Mucosa of rectum (tissue), 2 donors: ENCODE results near the gene MT1E.

Source experiments
- H3K27ac ChIP-seq, 2 donors: one replicate each; pipeline ENCODE4 v1.7.0; 2013; ENCODE audit warnings: inconsistent platforms in 2 of 2, low read depth in 2 of 2, low read length in 2 of 2
- H3K27me3 ChIP-seq, 2 donors: one replicate each; pipeline ENCODE4 v1.7.0; 2013; ENCODE audit warnings: low read length in 2 of 2; ENCODE audit not compliant: control insufficient read depth in 2 of 2, insufficient read depth in 2 of 2
- H3K36me3 ChIP-seq, 2 donors: one replicate each; pipeline ENCODE4 v1.7.0; 2013; ENCODE audit warnings: low read length in 2 of 2; ENCODE audit not compliant: control insufficient read depth in 2 of 2, insufficient read depth in 2 of 2
- H3K4me1 ChIP-seq, 2 donors: one replicate each; pipeline ENCODE4 v1.7.0; 2013; ENCODE audit warnings: low read length in 2 of 2, mild to moderate bottlenecking in 1 of 2; ENCODE audit not compliant: control insufficient read depth in 2 of 2, insufficient read depth in 2 of 2
- H3K4me3 ChIP-seq, 2 donors: one replicate each; pipeline ENCODE4 v1.7.0; 2013; ENCODE audit warnings: low read length in 2 of 2
- H3K9ac ChIP-seq, 2 donors: one replicate each; pipeline ENCODE4 v1.7.0; 2013; ENCODE audit warnings: low read length in 2 of 2, low read depth in 1 of 2, mild to moderate bottlenecking in 1 of 2
- H3K9me3 ChIP-seq, 2 donors: one replicate each; pipeline ENCODE4 v1.7.0; 2013; ENCODE audit warnings: low read length in 2 of 2; ENCODE audit not compliant: control insufficient read depth in 2 of 2
- donor health status: healthy.
- donor health status: Normal muscosa, but diverticular disease.

The MT1E gene

DNA sequence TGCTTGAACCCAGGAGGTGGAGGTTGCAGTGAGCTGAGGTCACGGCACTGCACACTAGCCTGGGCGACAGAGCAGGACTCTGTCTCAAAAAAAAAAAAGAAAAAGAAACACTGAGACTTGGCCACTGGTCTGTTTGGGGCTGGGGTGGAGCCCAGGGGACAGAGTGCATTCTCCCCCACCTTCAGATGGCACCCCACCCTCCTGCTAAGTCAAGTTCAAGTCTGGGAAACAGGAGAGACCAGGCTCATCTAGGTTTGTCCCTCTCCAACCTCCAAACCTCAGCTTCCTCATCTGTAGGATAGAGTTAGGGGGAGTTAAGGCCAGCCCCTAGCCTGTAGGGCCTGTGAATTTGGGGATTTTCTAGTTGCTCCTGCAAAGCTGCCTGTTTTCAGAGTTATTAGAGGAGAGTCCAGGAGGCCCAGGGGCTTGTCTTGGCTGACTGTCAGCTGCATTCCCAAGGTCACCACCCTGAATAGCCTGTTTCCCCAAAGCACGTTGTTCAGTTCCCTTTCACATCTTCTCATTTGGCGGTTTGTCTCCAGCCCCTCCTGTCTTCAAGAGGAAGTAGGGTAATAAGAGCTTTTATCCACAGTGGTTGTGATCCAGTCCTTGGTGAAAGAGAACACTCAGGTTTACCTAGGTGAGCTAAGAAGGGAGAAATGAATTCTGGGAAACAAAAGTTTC lies 34.1 kb upstream of the MT1E start:
- H3K9me3 ChIP-seq = no peaks in the 10 kb centered on the region
- no peaks in the 10 kb centered on the region for H3K36me3 ChIP-seq
- H3K4me3 ChIP-seq = no peak overlapping the region
- peaks cover 6 to 18% of the 10 kb centered on the region in 2 donors for H3K27me3 ChIP-seq
- H3K9ac ChIP-seq = peak overlapping the region in 1 of 2 donors; percentile 0
- H3K27ac ChIP-seq = no peak overlapping the region
- H3K4me1 ChIP-seq = peaks cover 9 to 12% of the 10 kb centered on the region in 2 donors

GRCh38 chr16:56593573-56594291 lies 31.8 kb upstream of the MT1E start:
- H3K4me1 ChIP-seq = peaks cover 9 to 12% of the 10 kb centered on the region in 2 donors
- peaks cover 6 to 14% of the 10 kb centered on the region in 2 donors for H3K27me3 ChIP-seq
- no peaks in the 10 kb centered on the region for H3K36me3 ChIP-seq
- H3K4me3 ChIP-seq = no peak overlapping the region
- H3K27ac ChIP-seq = no peak overlapping the region
- H3K9ac ChIP-seq = no peak overlapping the region
- H3K9me3 ChIP-seq = no peaks in the 10 kb centered on the region

- H3K9me3 ChIP-seq = no peaks in the 10 kb centered on the region
- no peaks in the 10 kb centered on the region for H3K36me3 ChIP-seq
- H3K9ac ChIP-seq = no peak overlapping the region
- H3K4me3 ChIP-seq = no peak overlapping the region
- peaks cover under 1 to 11% of the 10 kb centered on the region in 2 donors for H3K27me3 ChIP-seq
- no peak overlapping the region for H3K27ac ChIP-seq
- H3K4me1 ChIP-seq = peaks cover 8 to 9% of the 10 kb centered on the region in 2 donors
These were observed 31.3 kb upstream of the MT1E start for GRCh38 chr16:56594292-56594619.

GRCh38 chr16:56600398-56600999 lies 25.1 kb upstream of the MT1E start:
- H3K27ac ChIP-seq = no peak overlapping the region
- no peaks in the 10 kb centered on the region for H3K36me3 ChIP-seq
- peaks cover 0 to 4% of the 10 kb centered on the region in 2 donors for H3K27me3 ChIP-seq
- no peaks in the 10 kb centered on the region for H3K4me1 ChIP-seq
- H3K9ac ChIP-seq = no peak overlapping the region
- no peak overlapping the region for H3K4me3 ChIP-seq
- H3K9me3 ChIP-seq = no peaks in the 10 kb centered on the region

DNA sequence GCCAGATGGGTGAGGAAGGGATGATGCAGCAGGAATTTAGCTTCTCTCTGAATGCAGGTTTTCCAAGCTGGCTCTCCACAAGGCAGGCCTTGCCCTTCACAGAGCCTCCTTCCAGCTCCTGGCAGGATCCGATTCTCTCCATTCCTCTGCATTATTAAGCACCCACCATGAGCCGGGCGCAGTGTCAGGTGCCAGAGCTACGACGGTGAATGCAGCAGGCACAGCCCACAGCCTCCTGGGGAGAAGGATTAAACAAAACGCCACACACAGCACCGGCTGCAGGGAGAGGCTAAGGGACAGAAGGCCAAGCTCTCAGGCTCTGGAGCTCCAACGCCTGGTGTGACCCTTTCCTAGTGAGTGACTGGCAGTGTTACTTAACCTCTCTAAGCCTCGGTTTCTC lies 24.3 kb upstream of the MT1E start:
- H3K9ac ChIP-seq = no peak overlapping the region
- no peaks in the 10 kb centered on the region for H3K9me3 ChIP-seq
- no peak overlapping the region for H3K27ac ChIP-seq
- no peaks in the 10 kb centered on the region for H3K36me3 ChIP-seq
- H3K27me3 ChIP-seq = peaks cover 0 to 4% of the 10 kb centered on the region in 2 donors
- no peaks in the 10 kb centered on the region for H3K4me1 ChIP-seq
- H3K4me3 ChIP-seq = no peak overlapping the region

DNA sequence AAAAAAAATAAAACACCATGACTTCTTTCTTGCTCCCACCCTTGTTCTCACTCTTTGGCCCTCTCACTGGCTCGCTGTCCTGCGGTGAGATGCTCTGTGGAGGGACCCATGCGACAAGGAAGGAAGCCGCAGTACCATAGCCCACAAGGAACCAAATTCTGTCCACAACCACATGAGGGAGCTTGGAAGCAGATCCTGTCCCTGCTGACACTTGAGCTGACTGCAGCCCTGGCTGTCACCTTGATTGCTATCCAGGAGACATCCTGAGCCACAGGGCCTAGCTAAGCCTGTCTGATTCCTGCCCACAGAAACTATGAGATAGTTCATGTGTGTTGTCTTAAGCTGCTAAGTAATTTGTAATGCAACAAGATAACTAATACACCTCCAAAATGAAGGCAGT lies 22.0 kb upstream of the MT1E start:
- Histone ChIP-seq H3K9ac (no peak overlapping the region), H3K4me1 (peaks cover 7 to 10% of the 10 kb centered on the region in 2 donors), H3K36me3 (no peaks in the 10 kb centered on the region), H3K27ac (no peak overlapping the region), H3K9me3 (no peaks in the 10 kb centered on the region), H3K27me3 (peaks cover 0 to 4% of the 10 kb centered on the region in 2 donors), H3K4me3 (no peak overlapping the region)

- no peak overlapping the region for H3K4me3 ChIP-seq
- no peaks in the 10 kb centered on the region for H3K36me3 ChIP-seq
- H3K27ac ChIP-seq = no peak overlapping the region
- H3K9ac ChIP-seq = no peak overlapping the region
- H3K27me3 ChIP-seq = peaks cover 0 to 4% of the 10 kb centered on the region in 2 donors
- H3K9me3 ChIP-seq = no peaks in the 10 kb centered on the region
- peaks cover 18 to 19% of the 10 kb centered on the region in 2 donors for H3K4me1 ChIP-seq
These were observed 20.6 kb upstream of the MT1E start for GRCh38 chr16:56604966-56605365.

- Histone ChIP-seq H3K4me1 (peaks cover 23 to 25% of the 10 kb centered on the region in 2 donors), H3K36me3 (no peaks in the 10 kb centered on the region), H3K9ac (no peak overlapping the region), H3K27ac (peak overlapping the region; percentile 94 to 95), H3K9me3 (no peaks in the 10 kb centered on the region), H3K27me3 (peaks cover 0 to under 1% of the 10 kb centered on the region in 2 donors), H3K4me3 (no peak overlapping the region)
These were observed 20.1 kb upstream of the MT1E start for GRCh38 chr16:56605475-56605874.

DNA sequence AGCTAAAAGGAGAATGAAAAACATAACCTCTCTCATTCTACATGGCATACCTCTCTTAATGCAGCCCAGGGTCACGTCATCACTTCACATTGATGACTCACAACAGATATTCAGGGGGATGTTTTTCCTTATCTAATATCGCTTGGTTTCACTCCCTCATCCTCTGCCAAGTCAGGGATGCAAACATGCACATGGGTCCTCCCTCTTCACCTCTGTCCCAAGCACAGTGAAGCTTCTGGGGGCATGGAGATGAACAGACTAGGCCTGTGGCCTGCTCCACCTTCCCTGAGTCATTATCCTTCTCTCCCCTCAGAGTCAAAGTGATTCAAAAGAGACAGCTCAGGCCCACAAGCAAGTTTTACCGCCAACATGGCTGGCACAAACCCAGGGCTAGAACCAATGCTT lies 19.5 kb upstream of the MT1E start:
- Histone ChIP-seq H3K36me3 (no peaks in the 10 kb centered on the region), H3K9ac (no peak overlapping the region), H3K9me3 (no peaks in the 10 kb centered on the region), H3K27ac (peak overlapping the region; percentile 94 to 95), H3K27me3 (no peaks in the 10 kb centered on the region), H3K4me1 (peaks cover 26 to 29% of the 10 kb centered on the region in 2 donors), H3K4me3 (no peak overlapping the region)

DNA sequence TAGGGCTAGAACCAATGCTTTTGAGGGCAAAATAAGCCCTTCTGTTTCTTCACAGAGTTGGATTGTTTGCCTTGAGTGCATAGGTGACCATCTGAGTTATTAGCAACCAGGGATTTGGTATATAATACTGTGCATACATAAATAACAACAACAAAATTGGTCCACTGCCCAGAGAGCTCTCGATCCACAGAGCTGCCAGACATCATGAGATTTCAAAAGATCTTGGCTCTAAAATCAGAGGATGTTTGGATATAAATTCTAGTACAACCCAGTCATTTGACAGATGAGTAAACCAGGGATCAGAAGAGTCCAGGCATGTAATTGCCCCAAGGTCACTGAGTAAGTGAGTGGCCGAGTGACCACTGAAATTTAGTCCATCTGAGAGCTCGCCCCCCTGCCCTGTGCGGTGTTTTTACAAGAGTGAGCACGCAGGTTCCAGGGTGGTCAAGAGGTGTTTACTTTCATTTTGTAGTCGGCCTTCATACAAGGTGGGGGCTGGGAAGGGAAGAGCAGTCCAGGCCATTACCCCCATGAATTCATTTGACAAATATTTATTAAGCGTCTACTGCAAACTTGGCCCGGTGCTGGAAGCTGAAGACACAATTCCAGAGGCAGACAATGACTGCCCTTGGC lies 19.0 kb upstream of the MT1E start:
- Histone ChIP-seq H3K27me3 (no peaks in the 10 kb centered on the region), H3K4me3 (peak overlapping the region in 1 of 2 donors; percentile 23), H3K27ac (peak overlapping the region; percentile 94 to 95), H3K9me3 (no peaks in the 10 kb centered on the region), H3K4me1 (peaks cover 26 to 29% of the 10 kb centered on the region in 2 donors), H3K9ac (no peak overlapping the region), H3K36me3 (no peaks in the 10 kb centered on the region)
